Astrocyte (in vitro differentiated cells and primary cell): ENCODE data around the gene C11orf52.

Source experiments
- CTCF ChIP-seq: IDR thresholded peaks from 2 replicates; pipeline ENCODE4 v1.5.1; 2011; ENCODE audit warnings: low read depth, mild to moderate bottlenecking, inconsistent platforms, low read length, moderate library complexity; ENCODE audit not compliant: insufficient read depth
- EZH2 ChIP-seq: IDR thresholded peaks from 2 replicates; pipeline ENCODE4 v1.6.1; 2012; ENCODE audit warnings: mild to moderate bottlenecking, low read length, inconsistent platforms; ENCODE audit not compliant: insufficient read depth

- TF ChIP-seq CTCF (no peak), EZH2 (no peak)
These were observed 16.8 kb downstream of the C11orf52 start for GRCh38 chr11:111935317-111936039.
